ENCODE data around the gene CKMT1A.
"Not testable (repeated sequence)": the region's sequence is repeated elsewhere in the genome, so short reads cannot be mapped to it uniquely, and the experiment has no call there.

DNA sequence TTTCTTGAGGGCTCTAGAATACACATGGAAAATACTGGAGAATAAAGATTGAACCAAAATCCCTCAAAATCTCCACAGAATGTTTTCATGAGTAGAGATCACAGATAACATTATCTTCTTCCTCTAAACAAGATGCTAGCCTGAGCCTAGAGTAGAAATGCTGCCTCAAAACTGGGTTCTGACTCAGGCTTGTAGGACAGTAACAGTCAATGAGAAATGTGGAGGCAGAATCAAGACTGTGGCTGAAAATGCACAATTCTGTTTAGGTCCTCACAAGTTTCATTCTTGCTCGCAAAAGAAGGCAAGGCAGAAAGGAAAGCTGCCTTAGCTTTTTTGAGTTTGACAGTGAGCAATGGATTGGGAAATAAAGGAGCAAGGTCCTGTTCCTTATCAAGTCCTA is 19.5 kb upstream of the CKMT1A start:
- TF ChIP-seq CTCF (IDR thresholded peaks at IDR 0.05; ENCODE audit: borderline replicate concordance, extremely low read depth, low read length, poor library complexity, severe bottlenecking); EZH2 (IDR thresholded peaks at IDR 0.05; ENCODE audit: borderline replicate concordance, low read depth, low read length, severe bottlenecking): not testable (repeated sequence)

Measured in DND-41 (cell line).